ENCODE measurements around the gene UFSP1.

DNA sequence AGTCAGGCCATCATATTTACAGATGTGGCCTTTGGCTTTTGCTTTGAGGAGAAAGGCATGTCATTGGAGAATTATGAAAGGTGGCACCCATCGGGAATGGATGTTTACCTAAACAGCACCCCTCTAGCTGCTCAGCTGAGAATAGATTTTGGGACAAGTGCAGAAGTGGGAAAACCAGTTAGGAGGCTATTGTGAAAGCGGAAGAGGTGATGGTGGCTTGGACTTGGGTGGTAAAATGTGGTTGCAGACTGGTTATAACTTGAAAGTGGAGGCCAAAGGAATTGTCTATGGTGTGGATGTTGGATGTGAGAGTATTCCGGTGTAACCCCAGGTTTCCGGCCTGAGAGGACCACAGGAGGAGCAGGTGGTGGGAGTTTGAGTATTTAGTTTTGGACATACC is 42.2 kb downstream of the UFSP1 start:
- TF ChIP-seq, protein P1, sequence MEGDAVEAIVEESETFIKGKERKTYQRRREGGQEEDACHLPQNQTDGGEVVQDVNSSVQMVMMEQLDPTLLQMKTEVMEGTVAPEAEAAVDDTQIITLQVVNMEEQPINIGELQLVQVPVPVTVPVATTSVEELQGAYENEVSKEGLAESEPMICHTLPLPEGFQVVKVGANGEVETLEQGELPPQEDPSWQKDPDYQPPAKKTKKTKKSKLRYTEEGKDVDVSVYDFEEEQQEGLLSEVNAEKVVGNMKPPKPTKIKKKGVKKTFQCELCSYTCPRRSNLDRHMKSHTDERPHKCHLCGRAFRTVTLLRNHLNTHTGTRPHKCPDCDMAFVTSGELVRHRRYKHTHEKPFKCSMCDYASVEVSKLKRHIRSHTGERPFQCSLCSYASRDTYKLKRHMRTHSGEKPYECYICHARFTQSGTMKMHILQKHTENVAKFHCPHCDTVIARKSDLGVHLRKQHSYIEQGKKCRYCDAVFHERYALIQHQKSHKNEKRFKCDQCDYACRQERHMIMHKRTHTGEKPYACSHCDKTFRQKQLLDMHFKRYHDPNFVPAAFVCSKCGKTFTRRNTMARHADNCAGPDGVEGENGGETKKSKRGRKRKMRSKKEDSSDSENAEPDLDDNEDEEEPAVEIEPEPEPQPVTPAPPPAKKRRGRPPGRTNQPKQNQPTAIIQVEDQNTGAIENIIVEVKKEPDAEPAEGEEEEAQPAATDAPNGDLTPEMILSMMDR (IDR thresholded peaks at IDR 0.05): no peak
- no peak for TF ChIP-seq POLR2A (IDR thresholded peaks at IDR 0.05)
